Stimulated activated CD4-positive, alpha-beta T cell treated with anti-CD3 and anti-CD28 coated beads, TNF-alpha, amount 100 ng/mL, for 1 hour (primary cell): ENCODE results near the gene DPYSL5.

Source experiments
- DNase-seq, 3 donors: peaks; one replicate each; pipeline ENCODE4 v3.0.0-alpha.2; 2020; ENCODE audit warnings: low read depth in 3 of 3, low spot score in 1 of 3

DPYSL5 gene

GRCh38 chr2:26843041-26843440 is 4.9 kb upstream of the DPYSL5 start:
- DNase-seq = no peak

- DNase-seq = no peak
Measured at GRCh38 chr2:26845021-26845420, 2.9 kb upstream of the DPYSL5 start.

- DNase-seq = peak in 2 of 3 donors; percentile 22 to 49
Measured at GRCh38 chr2:26846334-26847306, 1.3 kb upstream of the DPYSL5 start.

- DNase-seq = no peak
Measured at GRCh38 chr2:26847307-26847654, 651 bp upstream of the DPYSL5 start.

GRCh38 chr2:26848336-26849055 is 564 bp downstream of the DPYSL5 start:
- DNase-seq = no peak

DNA sequence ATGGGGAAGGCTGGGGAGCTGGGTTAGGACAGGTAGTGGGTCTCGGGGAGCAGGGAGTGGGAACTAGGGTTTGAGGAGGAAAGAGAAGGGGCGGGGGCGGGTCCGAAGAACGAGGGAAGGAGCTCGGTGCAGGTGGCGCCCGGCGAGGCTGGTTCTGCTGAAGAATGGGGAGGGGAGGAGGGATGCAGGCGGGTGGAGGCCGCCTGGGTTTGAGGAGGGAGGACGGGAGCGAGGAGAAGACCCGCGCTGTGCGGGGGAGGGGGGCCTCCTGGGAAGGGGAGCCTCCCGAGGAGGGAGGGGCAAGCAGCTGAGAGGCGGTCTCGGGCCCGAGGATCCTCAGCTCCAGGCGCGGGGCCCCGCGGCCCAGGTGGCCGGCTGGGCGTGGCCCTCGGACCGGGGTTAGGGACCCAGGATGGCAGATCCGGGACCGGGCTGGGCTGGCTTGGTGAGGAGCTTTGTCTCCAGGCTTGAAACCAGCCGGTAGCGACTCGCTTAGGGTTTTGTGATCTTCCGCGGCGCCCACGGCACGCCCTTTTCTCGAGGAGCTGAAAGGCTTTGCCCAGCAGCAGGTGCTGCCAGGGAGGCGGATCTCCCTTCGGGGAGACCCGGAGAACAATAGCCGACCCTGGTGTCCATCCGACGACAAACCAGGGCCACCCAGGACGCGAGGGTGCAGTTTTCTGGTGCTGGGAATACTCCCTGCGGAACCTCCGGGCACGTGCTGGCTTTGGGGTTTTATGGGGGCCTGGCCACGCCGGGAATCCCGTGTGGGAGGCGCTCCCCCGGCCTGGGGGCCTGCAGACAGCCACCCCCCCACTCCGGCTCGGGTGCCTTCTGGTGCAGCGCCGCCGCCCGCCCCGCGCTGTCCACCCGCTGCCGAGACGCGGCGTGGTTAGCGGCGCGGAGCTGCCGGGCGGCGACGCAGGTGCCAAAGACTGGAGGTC is 1.4 kb downstream of the DPYSL5 start:
- no peak for DNase-seq

DNA sequence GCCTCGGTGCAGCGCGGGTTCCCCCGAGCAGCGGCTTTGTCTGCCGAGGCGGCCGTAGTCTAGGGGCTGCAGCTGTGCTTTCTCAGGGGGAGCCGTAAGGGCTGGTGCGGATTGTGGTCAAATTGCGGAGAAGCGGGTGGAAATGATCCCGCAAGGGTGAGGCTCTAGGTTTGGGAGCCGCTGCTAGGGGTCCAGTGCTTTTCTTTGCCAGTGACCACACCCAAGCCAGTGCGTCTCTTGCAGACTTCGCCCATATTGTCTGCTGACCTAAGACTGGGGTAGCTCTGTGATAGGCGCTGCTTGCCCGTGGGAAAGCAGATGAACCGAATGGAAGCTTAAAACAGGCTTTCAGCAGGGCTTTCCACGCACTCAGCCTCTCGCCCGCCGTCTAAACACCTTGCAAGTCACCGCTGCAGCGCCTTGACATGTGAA is 2.1 kb downstream of the DPYSL5 start:
- no peak for DNase-seq

GRCh38 chr2:26850505-26850904 is 2.6 kb downstream of the DPYSL5 start:
- no peak for DNase-seq

DNA sequence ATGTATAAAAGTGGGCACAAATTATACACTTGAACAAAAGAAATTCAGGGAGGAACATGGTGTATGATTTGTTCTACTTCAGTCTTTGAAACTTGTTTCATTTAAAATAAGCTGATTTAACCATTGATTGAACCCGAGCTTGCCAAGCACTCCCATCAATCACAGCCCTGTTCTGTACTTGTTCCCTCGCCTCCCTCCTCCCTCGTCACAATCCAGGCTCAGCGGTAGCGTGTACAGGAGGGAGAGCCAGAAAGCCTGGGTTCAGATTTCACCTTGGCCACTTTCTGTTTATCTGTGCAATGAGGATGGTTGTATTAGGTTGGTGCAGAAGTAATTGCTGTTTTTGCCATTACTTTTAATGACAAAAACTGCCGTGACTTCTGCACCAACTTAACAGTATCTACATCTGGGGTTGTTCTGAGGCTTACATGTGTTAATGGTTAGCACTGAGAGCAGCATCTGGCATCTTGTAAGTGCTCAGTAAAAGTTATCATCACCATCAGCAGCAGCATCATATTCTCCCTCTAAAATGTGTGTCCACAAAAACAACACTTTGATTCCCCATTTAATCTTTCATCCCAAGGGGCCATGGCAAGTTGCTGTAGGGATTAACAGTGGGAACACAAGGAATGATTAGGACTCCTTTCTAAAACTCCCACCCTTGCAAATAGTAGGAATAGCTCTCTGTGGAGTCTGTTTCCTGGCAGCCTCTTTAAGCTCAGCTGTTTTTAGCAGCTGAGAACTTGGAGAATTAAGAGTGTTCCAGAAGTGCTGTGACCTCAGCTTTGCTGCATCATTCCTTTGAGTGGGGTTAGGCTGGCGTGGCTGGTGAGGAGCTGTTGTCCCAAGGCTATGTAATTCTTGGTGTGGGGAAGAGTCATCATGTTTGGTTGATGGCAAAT is 4.7 kb downstream of the DPYSL5 start:
- no peak for DNase-seq

- no peak for DNase-seq
Measured at GRCh38 chr2:26853751-26854150, 5.8 kb downstream of the DPYSL5 start.

- no peak for DNase-seq
Measured at GRCh38 chr2:26854283-26854827, 6.4 kb downstream of the DPYSL5 start.

DNA sequence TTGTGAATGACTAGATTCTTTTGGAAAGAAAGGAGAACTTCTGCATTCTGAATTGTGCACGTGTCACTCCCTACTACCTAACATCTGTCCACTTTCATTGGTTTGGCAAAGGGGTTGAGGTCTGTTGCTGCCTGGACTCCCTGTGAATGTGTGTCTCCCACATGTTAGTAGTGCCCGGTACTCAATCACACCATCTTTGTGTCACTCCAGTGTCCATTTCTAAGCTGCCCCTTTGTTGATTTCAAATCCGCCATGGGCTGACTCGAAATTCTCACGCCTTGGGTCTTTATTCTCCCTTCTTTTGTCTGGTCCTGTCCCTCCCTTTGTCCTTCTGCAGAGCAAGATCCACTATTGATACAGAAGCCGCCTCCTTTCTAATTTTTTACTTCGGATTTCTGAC is 7.5 kb downstream of the DPYSL5 start:
- DNase-seq = no peak

GRCh38 chr2:26859622-26860021 is 11.7 kb downstream of the DPYSL5 start:
- DNase-seq = no peak

- no peak for DNase-seq
Measured at GRCh38 chr2:26860211-26860850, 12.4 kb downstream of the DPYSL5 start.

DNA sequence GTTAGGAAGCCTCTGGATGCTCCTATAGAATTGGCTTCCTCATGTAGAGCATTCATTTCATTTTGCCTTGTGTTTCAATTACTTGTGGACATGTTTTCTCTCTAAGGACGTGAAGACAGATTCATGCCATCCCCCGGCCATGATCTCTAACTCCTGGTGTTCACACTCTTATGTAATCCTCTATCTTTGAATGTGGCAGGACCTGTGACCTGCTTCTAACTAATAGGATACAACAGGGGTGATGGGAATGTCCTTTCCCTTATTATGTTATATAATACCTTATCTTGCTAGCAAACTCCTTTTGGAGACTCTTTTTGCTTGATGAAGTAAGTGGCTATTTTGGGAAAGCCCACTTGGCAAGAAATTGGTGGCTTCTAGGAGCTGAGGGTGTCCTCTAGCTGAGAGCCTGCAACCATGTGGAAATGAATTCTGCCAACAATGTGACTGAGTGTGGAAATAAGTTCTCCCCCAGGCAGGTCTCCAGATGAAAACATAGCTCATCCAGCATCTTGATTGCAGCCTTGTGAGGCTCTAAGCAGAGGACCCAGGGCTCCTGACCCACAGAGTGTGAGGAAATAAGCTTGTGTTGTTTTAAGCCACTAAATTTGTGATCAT is 13.8 kb downstream of the DPYSL5 start:
- no peak for DNase-seq

GRCh38 chr2:26864226-26864625 is 16.3 kb downstream of the DPYSL5 start:
- DNase-seq = no peak

DNA sequence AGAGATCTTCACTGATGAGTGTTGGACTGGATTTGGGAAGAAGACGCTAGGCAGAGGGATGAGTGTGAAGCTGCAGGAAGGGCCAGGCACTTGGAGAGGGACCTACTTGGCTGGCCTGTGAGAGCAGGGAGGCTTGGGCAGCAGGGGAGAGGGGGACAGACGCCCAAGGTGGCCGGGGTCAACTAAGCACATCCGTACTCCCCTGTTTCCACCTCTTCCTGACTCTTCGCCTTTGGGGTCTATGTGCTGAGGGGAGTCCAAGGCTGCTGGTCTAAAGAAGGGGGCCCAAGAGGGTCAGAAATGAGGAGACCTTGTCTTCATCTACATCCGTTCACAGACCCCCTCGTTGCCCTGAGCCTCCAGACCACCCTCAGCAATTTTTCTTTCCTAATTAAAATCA is 16.7 kb downstream of the DPYSL5 start:
- no peak for DNase-seq

DNA sequence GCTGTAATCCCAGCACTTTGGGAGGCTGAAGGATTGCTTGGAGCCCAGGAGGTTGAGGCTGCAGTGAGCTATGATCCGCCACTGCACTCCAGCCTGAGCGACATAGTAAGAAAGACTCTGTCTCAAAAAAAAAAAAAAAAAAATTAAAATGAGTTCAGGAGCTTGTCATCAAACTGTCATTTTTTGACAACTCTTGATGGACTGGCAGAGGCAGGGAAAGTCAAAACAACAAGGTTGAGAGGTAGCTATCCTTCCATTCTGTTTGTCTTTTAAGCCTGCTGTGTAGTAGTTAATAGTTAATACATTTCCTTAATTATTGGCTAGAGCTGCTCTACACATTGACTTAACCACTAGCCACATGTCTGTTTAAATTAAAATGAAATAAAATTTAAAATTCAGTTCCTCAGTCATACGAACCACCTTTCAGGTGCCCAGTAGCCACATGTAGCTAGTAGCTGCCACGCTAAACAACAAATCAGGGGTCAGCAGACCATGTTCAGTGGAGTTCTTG is 22.7 kb downstream of the DPYSL5 start:
- DNase-seq = no peak
